MM.1S (cell line): ENCODE data around the gene ADIPOR2.

ENCODE experiments used
- CTCF ChIP-seq: fragments of 300-600 bp; sonication (generic); IDR thresholded peaks from 2 replicates; pipeline ENCODE4 v1.5.1; 2016; ENCODE audit warnings: antibody characterized with exemption, low read length, mixed read lengths
- EZH2 ChIP-seq: fragments of 300-600 bp; sonication (generic); optimal IDR thresholded peaks from 2 replicates; pipeline ENCODE3; 2017; ENCODE audit warnings: low read depth, mild to moderate bottlenecking, antibody characterized with exemption, low read length, mixed read lengths

GRCh38 chr12:1819571-1819970 is 128.7 kb downstream of the ADIPOR2 start:
- TF ChIP-seq CTCF (no peak), EZH2 (no peak)
